ENCODE results near the gene RAD23A. TPM values are rescaled to one million over a fixed set of nuclear protein-coding genes. Genes with fewer than 3 reads are reported as not detected.

RAD23A gene
- polyA plus RNA-seq, 1 donor from 2014 or later: 37.4 TPM

GRCh38 chr19:12933287-12934072 lies 12.2 kb upstream of the RAD23A start, which contains the start of gene FARSA:
TSS of gene FARSA (minus strand) at chr19:12933711. CDS start at chr19:12933696, 15 bp downstream.
- H2AFZ ChIP-seq (ENCODE audit: low read depth, low read length): peak within 1 kb of the TSS; percentile 78
- no peaks in the 10 kb centered on the region for H3K36me3 ChIP-seq (ENCODE audit: insufficient read depth, low read length)
- H3K27me3 ChIP-seq (ENCODE audit: insufficient read depth, low read depth, low read length): no peaks in the 10 kb centered on the region
- H3K9me2 ChIP-seq (ENCODE audit: insufficient read depth, low read length): no peaks in the 10 kb centered on the region
- H3K27ac ChIP-seq (ENCODE audit: low read length): peak within 1 kb of the TSS; percentile 81
- peak; percentile 100 for TF ChIP-seq POLR2AphosphoS5 (IDR thresholded peaks at IDR 0.05)
- TF ChIP-seq, protein P1, sequence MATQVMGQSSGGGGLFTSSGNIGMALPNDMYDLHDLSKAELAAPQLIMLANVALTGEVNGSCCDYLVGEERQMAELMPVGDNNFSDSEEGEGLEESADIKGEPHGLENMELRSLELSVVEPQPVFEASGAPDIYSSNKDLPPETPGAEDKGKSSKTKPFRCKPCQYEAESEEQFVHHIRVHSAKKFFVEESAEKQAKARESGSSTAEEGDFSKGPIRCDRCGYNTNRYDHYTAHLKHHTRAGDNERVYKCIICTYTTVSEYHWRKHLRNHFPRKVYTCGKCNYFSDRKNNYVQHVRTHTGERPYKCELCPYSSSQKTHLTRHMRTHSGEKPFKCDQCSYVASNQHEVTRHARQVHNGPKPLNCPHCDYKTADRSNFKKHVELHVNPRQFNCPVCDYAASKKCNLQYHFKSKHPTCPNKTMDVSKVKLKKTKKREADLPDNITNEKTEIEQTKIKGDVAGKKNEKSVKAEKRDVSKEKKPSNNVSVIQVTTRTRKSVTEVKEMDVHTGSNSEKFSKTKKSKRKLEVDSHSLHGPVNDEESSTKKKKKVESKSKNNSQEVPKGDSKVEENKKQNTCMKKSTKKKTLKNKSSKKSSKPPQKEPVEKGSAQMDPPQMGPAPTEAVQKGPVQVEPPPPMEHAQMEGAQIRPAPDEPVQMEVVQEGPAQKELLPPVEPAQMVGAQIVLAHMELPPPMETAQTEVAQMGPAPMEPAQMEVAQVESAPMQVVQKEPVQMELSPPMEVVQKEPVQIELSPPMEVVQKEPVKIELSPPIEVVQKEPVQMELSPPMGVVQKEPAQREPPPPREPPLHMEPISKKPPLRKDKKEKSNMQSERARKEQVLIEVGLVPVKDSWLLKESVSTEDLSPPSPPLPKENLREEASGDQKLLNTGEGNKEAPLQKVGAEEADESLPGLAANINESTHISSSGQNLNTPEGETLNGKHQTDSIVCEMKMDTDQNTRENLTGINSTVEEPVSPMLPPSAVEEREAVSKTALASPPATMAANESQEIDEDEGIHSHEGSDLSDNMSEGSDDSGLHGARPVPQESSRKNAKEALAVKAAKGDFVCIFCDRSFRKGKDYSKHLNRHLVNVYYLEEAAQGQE (IDR thresholded peaks at IDR 0.05; ENCODE audit: borderline replicate concordance): peak; percentile 18
- TF ChIP-seq EZH2 (IDR thresholded peaks at IDR 0.05; ENCODE audit: borderline replicate concordance, insufficient read depth, low read length, poor library complexity, severe bottlenecking): no peak
- peak; percentile 96 for TF ChIP-seq MXI1 (conservative IDR thresholded peaks at IDR 0.05; ENCODE audit: poor library complexity, severe bottlenecking)
- no peak for TF ChIP-seq TAF1 (IDR thresholded peaks at IDR 0.05; ENCODE audit: low read depth)
- no peak for TF ChIP-seq SMC3 (conservative IDR thresholded peaks at IDR 0.05; ENCODE audit: poor library complexity)
- TF ChIP-seq CTCF (IDR thresholded peaks at IDR 0.05; ENCODE audit: poor library complexity, severe bottlenecking): peak; percentile 22
- no peak for TF ChIP-seq EP300 (conservative IDR thresholded peaks at IDR 0.05; ENCODE audit: poor library complexity, severe bottlenecking)
- no peaks in the 10 kb centered on the region for H3F3A ChIP-seq (ENCODE audit: insufficient read depth, low read length, poor library complexity, severe bottlenecking)
- H3K4me3 ChIP-seq (ENCODE audit: low read length): peak within 1 kb of the TSS; percentile 100
- H3K79me2 ChIP-seq (replicated peaks; ENCODE audit: insufficient read depth, low read length): peaks cover 16% of the 10 kb centered on the region
- no peaks in the 10 kb centered on the region for H3K9me3 ChIP-seq (ENCODE audit: low read length)
- no peaks in the 10 kb centered on the region for H4K20me1 ChIP-seq (ENCODE audit: insufficient read depth)
- H3K4me2 ChIP-seq (ENCODE audit: low read length): peak within 1 kb of the TSS; percentile 75
- peak within 1 kb of the TSS; percentile 93 for H3K9ac ChIP-seq (ENCODE audit: low read length)

DNA sequence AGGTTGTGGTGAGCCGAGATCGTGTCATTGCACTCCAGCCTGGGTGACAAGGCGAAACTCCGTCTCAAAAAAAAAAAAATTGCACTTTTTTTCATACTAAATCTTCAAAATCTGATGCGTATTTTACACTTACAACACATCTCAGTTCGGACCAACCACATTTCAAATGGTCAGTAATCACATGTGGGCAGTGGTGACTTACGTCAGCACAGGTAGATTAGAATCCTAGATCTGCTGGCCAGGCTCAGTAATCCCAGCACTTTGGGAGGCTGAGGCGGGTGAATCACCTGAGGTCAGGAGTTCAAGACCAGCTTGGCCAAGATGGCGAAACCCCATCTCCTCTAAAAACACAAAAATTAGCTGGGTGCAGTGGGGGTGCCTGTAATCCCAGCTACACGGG lies 10.6 kb upstream of the RAD23A start:
- no peak overlapping the region for H3K4me2 ChIP-seq (ENCODE audit: low read length)
- no peak overlapping the region for H3K4me3 ChIP-seq (ENCODE audit: low read length)
- H3K9me2 ChIP-seq (ENCODE audit: insufficient read depth, low read length): no peaks in the 10 kb centered on the region
- H3K9ac ChIP-seq (ENCODE audit: low read length): no peak overlapping the region
- no peak overlapping the region for H3K27ac ChIP-seq (ENCODE audit: low read length)
- no peaks in the 10 kb centered on the region for H3K27me3 ChIP-seq (ENCODE audit: insufficient read depth, low read depth, low read length)
- H3F3A ChIP-seq (ENCODE audit: insufficient read depth, low read length, poor library complexity, severe bottlenecking): no peaks in the 10 kb centered on the region
- H3K79me2 ChIP-seq (replicated peaks; ENCODE audit: insufficient read depth, low read length): peaks cover 31% of the 10 kb centered on the region
- H2AFZ ChIP-seq (ENCODE audit: low read depth, low read length): no peak overlapping the region
- TF ChIP-seq EZH2 (IDR thresholded peaks at IDR 0.05; ENCODE audit: borderline replicate concordance, insufficient read depth, low read length, poor library complexity, severe bottlenecking) (no peak), CTCF (IDR thresholded peaks at IDR 0.05; ENCODE audit: poor library complexity, severe bottlenecking) (no peak), SMC3 (conservative IDR thresholded peaks at IDR 0.05; ENCODE audit: poor library complexity) (no peak), RAD21 (conservative IDR thresholded peaks at IDR 0.05) (no peak), EP300 (conservative IDR thresholded peaks at IDR 0.05; ENCODE audit: poor library complexity, severe bottlenecking) (no peak), MXI1 (conservative IDR thresholded peaks at IDR 0.05; ENCODE audit: poor library complexity, severe bottlenecking) (no peak), POLR2AphosphoS5 (IDR thresholded peaks at IDR 0.05) (no peak), TAF1 (IDR thresholded peaks at IDR 0.05; ENCODE audit: low read depth) (no peak)
- TF ChIP-seq, protein P1 (IDR thresholded peaks at IDR 0.05; ENCODE audit: borderline replicate concordance): no peak
- H3K9me3 ChIP-seq (ENCODE audit: low read length): no peaks in the 10 kb centered on the region
- no peaks in the 10 kb centered on the region for H3K36me3 ChIP-seq (ENCODE audit: insufficient read depth, low read length)
- no peaks in the 10 kb centered on the region for H4K20me1 ChIP-seq (ENCODE audit: insufficient read depth)
